ENCODE measurements around the gene EDN1. TPM values are rescaled to one million over a fixed set of nuclear protein-coding genes. Genes with fewer than 3 reads are reported as not detected.
A peak's percentile ranks its signal among the peaks of the same experiment; 100 is the strongest.

Gene EDN1
- total and polyA plus RNA-seq, 2 of the 13 experiments (the other 11 are each of a cell fraction or from before 2014, with no cell fraction given), result 0.15 to 1.2 TPM

DNA sequence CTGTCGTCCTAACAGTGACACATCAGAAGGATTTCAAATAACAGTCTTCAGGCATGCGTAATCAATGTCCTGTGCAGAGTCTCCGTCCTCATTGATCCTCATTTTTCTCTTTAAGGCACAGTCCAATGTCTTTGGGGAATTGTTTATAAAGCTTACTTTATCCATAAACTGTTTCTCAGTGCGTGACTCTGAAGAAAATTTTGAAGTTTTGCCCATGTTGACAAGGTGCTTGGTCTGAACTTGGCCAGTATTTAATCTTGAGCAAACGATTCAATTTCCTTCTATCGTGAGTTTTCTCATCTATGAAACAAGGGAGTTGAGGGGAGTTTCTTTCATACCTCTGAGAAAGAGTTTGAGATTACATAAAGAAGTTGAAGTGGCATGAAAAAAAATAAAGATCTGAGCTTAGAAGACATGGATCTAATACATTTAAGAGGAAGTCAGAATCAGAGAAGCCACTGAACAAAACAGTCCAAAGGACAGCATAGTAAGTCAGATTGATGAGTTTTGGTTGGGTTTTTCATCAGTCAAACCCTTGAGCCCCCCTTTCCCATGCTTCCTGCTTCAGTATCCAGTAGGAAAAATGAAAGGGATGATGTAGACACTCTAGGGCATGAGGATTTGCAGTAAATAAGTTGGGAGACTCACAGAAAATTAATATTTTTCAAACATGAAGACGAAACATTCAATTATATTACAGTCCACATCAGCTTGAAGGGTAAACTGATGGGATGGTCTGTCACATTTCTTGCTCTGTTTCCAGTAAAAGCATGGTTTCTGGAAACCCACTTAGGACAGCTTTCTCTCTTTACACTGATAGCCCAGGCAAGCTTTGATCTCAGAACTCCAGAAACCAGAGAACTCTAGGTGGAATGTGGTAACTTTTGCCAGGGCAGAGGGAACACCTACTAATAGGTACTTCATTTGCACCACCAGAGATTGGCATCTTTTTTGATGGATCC lies 8.1 kb downstream of the EDN1 start:
- in situ Hi-C loops (cut with HindIII; ENCODE audit: extremely low pct_ligation_motif_present, low pct_unique_long_range_greater_than_20kb) (no loop called here), intact Hi-C loops (cut with micrococcal nuclease; ENCODE audit: unreplicated experiment) (no loop called here)
- Histone ChIP-seq H3K9me3 (ENCODE audit: low read length) (no peaks in the 10 kb centered on the region), H3K4me3 (replicated peaks in 1 of 3; ENCODE audit: insufficient read depth in 1 of 3, low read depth in 2 of 3, low read length in 3 of 3) (no peak overlapping the region), H3K4me2 (ENCODE audit: low read depth, low read length) (no peak overlapping the region), H3K36me3 (replicated peaks in 1 of 2; ENCODE audit: control insufficient read depth in 1 of 2, insufficient read depth in 2 of 2, low read length in 2 of 2) (peaks cover 0 to 1% of the 10 kb centered on the region in 2 experiments; a peak in 1 of 5 replicates), H4K20me1 (ENCODE audit: insufficient read depth, low read length) (no peaks in the 10 kb centered on the region), H3K9ac (ENCODE audit: insufficient read depth, low read depth, low read length) (no peak overlapping the region), H2AFZ (ENCODE audit: low read length) (no peak overlapping the region), H3K27me3 (ENCODE audit: control insufficient read depth in 1 of 2, insufficient read depth in 2 of 2, low read length in 2 of 2) (no peaks in the 10 kb centered on the region), H3K79me2 (ENCODE audit: insufficient read depth, low read length) (no peaks in the 10 kb centered on the region), H3K27ac (ENCODE audit: extremely low read length, insufficient read depth, low read length) (no peak overlapping the region), H3K4me1 (ENCODE audit: insufficient read depth, low read length) (peaks cover 24% of the 10 kb centered on the region)
- FAIRE-seq (no peak), ATAC-seq (peak; percentile 32; the same call in 1 of the 3 replicates), DNase-seq (ENCODE audit: low spot score) (no peak)
- ChIA-PET CTCF (ENCODE audit: low intra/inter-chr PET ratio, low total read pairs) (no interaction called here), POLR2A (interaction anchor here (0.9 to 2.1 kb wide), 4 partner anchors 9 to 67 kb away, joined by 3 to 7 read pairs (median 6); no protein-coding TSS in a partner anchor)
- 51% methylated on average over 7 of the region's 7 CpGs for WGBS (ENCODE audit: low lambda C conversion rate)
- 0 out of 2 replicates have a peak, but pooled peaks have one; percentile 21 for TF ChIP-seq FOSL2 (CRISPR knock-in tag; IDR thresholded peaks at IDR 0.05)
- TF ChIP-seq TEAD3 (CRISPR knock-in tag; optimal IDR thresholded peaks at IDR 0.05; ENCODE audit: borderline replicate concordance), result peak; percentile 32
- TF ChIP-seq SNRNP70 (IDR thresholded peaks at IDR 0.05; ENCODE audit: low read depth, low read length), result no peak
- no TSS peak for BruUV-seq (replicated peaks)

- ATAC-seq (no peak), DNase-seq (ENCODE audit: low spot score) (no peak), FAIRE-seq (no peak)
- POLR2A ChIA-PET, result interaction anchor here (1.2 kb wide), 1 partner anchor 44 kb away, joined by 3 read pairs; no protein-coding TSS in a partner anchor
- no peak overlapping the region for H3K4me3 ChIP-seq (replicated peaks in 1 of 3; ENCODE audit: insufficient read depth in 1 of 3, low read depth in 2 of 3, low read length in 3 of 3)
- peaks cover 0 to 1% of the 10 kb centered on the region in 2 experiments; a peak in 1 of 5 replicates for H3K36me3 ChIP-seq (replicated peaks in 1 of 2; ENCODE audit: control insufficient read depth in 1 of 2, insufficient read depth in 2 of 2, low read length in 2 of 2)
- H3K4me1 ChIP-seq (ENCODE audit: insufficient read depth, low read length), result peaks cover 24% of the 10 kb centered on the region
- intact Hi-C loops (cut with micrococcal nuclease; ENCODE audit: unreplicated experiment), result no loop called here
- no peaks in the 10 kb centered on the region for H4K20me1 ChIP-seq (ENCODE audit: insufficient read depth, low read length)
- no peak for TF ChIP-seq MYPOP (CRISPR knock-in tag; IDR thresholded peaks at IDR 0.05)
- no peak for TF ChIP-seq ZNF83 (CRISPR knock-in tag; IDR thresholded peaks at IDR 0.05; ENCODE audit: borderline replicate concordance)
- no peak for TF ChIP-seq STAT6 (CRISPR knock-in tag; IDR thresholded peaks at IDR 0.05; ENCODE audit: borderline replicate concordance)
- TF ChIP-seq ZFP37 (CRISPR knock-in tag; IDR thresholded peaks at IDR 0.05; ENCODE audit: borderline replicate concordance), result no peak
- no peak for TF ChIP-seq ETV5 (CRISPR knock-in tag; IDR thresholded peaks at IDR 0.05; ENCODE audit: borderline replicate concordance)
- in situ Hi-C loops (cut with HindIII; ENCODE audit: extremely low pct_ligation_motif_present, low pct_unique_long_range_greater_than_20kb), result no loop called here
- no peaks in the 10 kb centered on the region for H3K27me3 ChIP-seq (ENCODE audit: control insufficient read depth in 1 of 2, insufficient read depth in 2 of 2, low read length in 2 of 2)
- WGBS (ENCODE audit: low lambda C conversion rate), result 8% methylated on average over 1 of the region's 1 CpG
- no peak overlapping the region for H3K9ac ChIP-seq (ENCODE audit: insufficient read depth, low read depth, low read length)
- H3K4me2 ChIP-seq (ENCODE audit: low read depth, low read length), result no peak overlapping the region
- no peaks in the 10 kb centered on the region for H3K9me3 ChIP-seq (ENCODE audit: low read length)
- H3K27ac ChIP-seq (ENCODE audit: extremely low read length, insufficient read depth, low read length), result no peak overlapping the region
- no TSS peak for BruUV-seq (replicated peaks)
- H2AFZ ChIP-seq (ENCODE audit: low read length), result no peak overlapping the region
- CTCF ChIA-PET (ENCODE audit: low intra/inter-chr PET ratio, low total read pairs), result no interaction called here
- H3K79me2 ChIP-seq (ENCODE audit: insufficient read depth, low read length), result no peaks in the 10 kb centered on the region
Observed at GRCh38 chr6:12298995-12299394, 8.8 kb downstream of the EDN1 start.
